Stomach (tissue), 4 donors: ENCODE measurements around the gene EXOC3L1.

ENCODE experiments used
- EP300 ChIP-seq: sonication (generic); formaldehyde crosslinking; IDR thresholded peaks from one replicate; pipeline ENCODE4 v1.6.1; 2017; ENCODE audit warnings: antibody characterized with exemption
- POLR2A ChIP-seq, 4 donors: fragments of 450-650 bp; IDR thresholded peaks; one replicate each; pipeline ENCODE4 v1.6.1; 2016; ENCODE audit warnings: antibody characterized with exemption in 4 of 4, control low read depth in 2 of 4, mild to moderate bottlenecking in 1 of 4, moderate library complexity in 1 of 4
- POLR2AphosphoS5 ChIP-seq, 3 donors: sonication (generic); formaldehyde crosslinking; IDR thresholded peaks; one replicate each; pipeline ENCODE4 v1.6.1; 2016; ENCODE audit warnings: antibody characterized with exemption in 3 of 3
- TF ChIP-seq, protein P1 (sequence below), 7 experiments: fragments of 450-650 bp in 4 of 7; fragments of 200-600 bp in 3 of 7; sonication (generic) in 3 of 7; IDR thresholded peaks; one replicate each; pipeline ENCODE4 v1.5.1; 2016 to 2019; ENCODE audit warnings: antibody characterized with exemption in 7 of 7, control low read depth in 2 of 7, mild to moderate bottlenecking in 1 of 7

DNA sequence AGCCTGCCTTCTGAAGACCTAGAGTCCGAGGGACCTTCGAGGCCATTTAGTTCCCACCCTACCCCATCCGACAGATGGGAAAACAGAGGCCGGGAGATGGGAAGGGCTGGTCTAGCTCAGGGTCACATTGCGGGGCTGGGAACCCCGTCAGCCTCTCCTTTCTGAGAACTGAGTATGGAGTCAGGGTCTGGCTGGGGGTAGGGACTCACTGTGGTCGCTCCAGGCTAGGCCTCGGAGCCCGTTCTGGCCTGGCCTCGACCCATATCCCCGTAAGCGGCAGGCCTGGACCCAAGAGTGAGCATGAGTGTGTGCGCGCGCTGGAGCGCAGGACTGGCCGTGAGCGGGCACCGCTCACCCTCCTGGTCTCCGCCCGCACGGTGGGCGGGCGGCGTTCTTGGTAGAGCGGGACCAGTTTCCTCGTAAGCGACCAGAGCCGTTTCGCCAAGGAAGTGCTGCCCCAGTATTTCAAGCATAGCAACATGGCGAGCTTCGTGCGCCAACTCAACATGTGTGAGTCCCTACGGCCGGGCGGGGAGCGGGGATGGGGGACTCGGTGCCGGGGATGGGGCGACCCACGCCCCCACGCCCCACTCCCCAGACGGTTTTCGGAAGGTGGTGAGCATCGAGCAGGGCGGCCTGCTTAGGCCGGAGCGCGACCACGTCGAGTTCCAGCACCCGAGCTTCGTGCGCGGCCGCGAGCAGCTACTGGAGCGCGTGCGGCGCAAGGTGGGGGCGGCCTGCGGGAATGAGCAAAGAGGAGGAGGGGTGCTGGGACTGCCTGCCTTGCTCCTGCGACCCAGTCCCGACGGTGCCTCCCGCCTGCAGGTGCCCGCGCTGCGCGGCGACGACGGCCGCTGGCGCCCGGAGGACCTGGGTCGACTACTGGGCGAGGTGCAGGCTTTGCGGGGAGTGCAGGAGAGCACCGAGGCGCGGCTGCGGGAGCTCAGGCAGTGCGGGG is 24.5 kb downstream of the EXOC3L1 start:
- TF ChIP-seq, protein P1, sequence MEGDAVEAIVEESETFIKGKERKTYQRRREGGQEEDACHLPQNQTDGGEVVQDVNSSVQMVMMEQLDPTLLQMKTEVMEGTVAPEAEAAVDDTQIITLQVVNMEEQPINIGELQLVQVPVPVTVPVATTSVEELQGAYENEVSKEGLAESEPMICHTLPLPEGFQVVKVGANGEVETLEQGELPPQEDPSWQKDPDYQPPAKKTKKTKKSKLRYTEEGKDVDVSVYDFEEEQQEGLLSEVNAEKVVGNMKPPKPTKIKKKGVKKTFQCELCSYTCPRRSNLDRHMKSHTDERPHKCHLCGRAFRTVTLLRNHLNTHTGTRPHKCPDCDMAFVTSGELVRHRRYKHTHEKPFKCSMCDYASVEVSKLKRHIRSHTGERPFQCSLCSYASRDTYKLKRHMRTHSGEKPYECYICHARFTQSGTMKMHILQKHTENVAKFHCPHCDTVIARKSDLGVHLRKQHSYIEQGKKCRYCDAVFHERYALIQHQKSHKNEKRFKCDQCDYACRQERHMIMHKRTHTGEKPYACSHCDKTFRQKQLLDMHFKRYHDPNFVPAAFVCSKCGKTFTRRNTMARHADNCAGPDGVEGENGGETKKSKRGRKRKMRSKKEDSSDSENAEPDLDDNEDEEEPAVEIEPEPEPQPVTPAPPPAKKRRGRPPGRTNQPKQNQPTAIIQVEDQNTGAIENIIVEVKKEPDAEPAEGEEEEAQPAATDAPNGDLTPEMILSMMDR (IDR thresholded peaks at IDR 0.05) = no peak
- TF ChIP-seq POLR2A (IDR thresholded peaks at IDR 0.05) (no peak), POLR2AphosphoS5 (IDR thresholded peaks at IDR 0.05) (no peak), EP300 (no peak)
